Fibroblast of pulmonary artery (primary cell): ENCODE data around the gene ANKRD40CL.

ENCODE experiments used
- DNase-seq: peaks from one replicate; pipeline ENCODE4 v3.0.0-alpha.2; 2010; ENCODE audit warnings: low read depth
- H3K4me3 ChIP-seq: replicated peaks from 2 replicates; pipeline ENCODE4 v1.5.1; 2011; ENCODE audit warnings: low read depth, mild to moderate bottlenecking, control low read depth, low read length, moderate library complexity
- TF ChIP-seq, protein P1 (sequence below): IDR thresholded peaks from 2 replicates; pipeline ENCODE4 v1.5.1; 2011; ENCODE audit warnings: mild to moderate bottlenecking, control low read depth, low read length, inconsistent platforms; ENCODE audit errors: missing control alignments

ANKRD40CL gene, protein sequence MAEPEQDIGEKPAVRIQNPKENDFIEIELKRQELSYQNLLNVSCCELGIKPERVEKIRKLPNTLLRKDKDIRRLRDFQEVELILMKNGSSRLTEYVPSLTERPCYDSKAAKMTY

DNA sequence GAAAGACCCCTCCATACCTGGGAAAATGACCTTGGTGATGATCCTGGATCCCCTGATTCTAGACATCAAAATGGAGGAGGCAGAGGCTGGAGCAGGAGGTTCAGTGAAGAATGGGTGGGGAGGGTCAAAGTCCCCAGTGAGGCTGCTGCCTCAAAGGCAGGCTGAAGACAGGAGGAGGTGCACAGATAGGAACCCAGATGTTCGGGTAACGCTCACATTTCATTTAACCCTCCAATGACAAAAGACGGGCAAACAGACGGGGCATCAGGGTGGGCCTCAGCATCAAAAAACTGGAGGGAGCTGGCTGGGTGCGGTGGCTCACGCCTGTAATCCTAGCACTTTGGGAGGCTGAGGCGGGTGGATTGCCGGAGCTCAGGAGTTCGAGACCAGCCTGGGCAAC is at the start of gene ANKRD40CL:
Gene ANKRD40CL, minus strand, starts transcription at position 73 of the 400 bp plus-strand sequence. CDS start 605 bp downstream, outside the sequence.
- no peak for DNase-seq

DNA sequence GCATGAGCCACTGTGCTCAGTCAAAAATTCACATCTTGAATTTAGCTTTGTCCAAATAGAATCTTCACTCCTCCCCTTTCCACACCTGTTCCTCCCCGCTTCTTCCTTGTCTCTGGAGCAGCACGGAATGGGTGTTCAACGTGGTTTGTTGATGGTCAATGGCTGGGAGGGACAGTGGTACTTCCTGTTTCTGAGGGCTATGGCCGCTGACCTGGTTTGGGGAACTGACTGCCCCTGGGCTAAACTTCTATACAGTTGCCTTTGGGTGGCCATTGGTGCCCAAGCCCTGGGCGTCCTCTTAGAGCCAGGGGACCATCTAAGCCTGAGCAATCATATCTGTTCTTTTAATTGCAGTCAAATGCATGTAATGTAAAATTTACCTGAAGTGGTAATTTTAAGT is 49.0 kb upstream of the ANKRD40CL start:
- H3K4me3 ChIP-seq: no peak overlapping the region
- DNase-seq: no peak
- TF ChIP-seq, protein P1, sequence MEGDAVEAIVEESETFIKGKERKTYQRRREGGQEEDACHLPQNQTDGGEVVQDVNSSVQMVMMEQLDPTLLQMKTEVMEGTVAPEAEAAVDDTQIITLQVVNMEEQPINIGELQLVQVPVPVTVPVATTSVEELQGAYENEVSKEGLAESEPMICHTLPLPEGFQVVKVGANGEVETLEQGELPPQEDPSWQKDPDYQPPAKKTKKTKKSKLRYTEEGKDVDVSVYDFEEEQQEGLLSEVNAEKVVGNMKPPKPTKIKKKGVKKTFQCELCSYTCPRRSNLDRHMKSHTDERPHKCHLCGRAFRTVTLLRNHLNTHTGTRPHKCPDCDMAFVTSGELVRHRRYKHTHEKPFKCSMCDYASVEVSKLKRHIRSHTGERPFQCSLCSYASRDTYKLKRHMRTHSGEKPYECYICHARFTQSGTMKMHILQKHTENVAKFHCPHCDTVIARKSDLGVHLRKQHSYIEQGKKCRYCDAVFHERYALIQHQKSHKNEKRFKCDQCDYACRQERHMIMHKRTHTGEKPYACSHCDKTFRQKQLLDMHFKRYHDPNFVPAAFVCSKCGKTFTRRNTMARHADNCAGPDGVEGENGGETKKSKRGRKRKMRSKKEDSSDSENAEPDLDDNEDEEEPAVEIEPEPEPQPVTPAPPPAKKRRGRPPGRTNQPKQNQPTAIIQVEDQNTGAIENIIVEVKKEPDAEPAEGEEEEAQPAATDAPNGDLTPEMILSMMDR: no peak

More for the DNA sequence above, at the start of gene ANKRD40CL:
- H3K4me3 ChIP-seq: no peak within 1 kb of the TSS
- TF ChIP-seq, protein P1: no peak

DNA sequence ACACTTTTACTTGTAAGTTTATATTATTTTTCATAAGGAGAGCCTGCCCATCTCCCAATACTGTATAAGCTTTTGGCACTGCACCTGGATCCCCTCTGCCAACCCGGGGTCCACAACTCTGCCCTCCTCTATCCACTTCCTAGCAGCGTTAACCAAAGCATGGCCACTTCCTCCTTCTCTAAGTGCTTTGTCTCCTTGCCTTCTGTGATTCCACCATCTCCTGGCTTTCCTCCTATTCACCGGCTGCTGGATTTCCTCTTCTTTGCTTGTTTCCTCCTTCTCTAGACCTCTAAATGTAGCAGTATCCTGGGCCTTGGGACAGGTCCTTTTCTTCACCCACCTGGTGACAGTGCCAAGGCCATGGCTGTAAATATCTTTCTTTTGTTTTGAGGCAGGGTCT is 48.1 kb upstream of the ANKRD40CL start:
- H3K4me3 ChIP-seq: no peak overlapping the region
- TF ChIP-seq, protein P1: no peak
- no peak for DNase-seq

DNA sequence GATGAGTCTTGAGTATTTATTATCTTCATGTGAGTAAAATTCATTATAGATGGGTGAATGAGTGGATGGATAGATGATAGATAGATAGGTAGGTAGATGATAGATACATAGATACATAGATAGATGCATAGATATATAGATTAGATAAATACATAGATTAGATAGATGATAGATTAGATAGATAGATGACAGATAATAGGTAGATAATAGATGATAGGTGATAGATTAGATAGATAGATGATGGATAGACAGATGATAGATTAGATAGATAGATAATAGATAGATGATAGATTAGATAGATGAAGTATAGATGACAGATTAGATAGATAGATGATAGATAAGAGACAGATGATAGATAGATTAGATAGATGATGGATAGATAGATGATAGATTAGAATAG is 46.3 kb upstream of the ANKRD40CL start:
- TF ChIP-seq, protein P1: no peak
- H3K4me3 ChIP-seq: no peak overlapping the region
- DNase-seq: no peak

DNA sequence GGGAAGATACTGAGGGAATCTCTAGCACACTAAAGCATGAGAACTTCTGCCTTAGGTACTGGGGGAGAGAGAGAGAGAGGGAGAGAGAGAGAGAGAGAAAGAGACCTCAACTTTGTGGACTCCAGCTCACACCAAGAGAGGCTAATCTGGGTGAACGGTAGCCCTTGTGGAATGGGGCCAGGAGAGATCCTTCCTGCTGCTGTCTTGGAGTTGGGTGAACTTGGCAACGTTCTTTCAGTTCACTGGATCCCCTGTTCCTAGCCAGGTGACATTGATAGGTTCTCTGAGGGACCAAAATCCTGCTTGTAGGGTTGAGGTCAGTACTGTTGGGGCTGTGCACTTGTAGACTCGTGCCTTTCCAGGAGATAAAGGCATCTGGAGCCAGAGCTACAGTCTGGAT is 41.6 kb upstream of the ANKRD40CL start:
- TF ChIP-seq, protein P1: no peak
- no peak overlapping the region for H3K4me3 ChIP-seq
- no peak for DNase-seq

DNA sequence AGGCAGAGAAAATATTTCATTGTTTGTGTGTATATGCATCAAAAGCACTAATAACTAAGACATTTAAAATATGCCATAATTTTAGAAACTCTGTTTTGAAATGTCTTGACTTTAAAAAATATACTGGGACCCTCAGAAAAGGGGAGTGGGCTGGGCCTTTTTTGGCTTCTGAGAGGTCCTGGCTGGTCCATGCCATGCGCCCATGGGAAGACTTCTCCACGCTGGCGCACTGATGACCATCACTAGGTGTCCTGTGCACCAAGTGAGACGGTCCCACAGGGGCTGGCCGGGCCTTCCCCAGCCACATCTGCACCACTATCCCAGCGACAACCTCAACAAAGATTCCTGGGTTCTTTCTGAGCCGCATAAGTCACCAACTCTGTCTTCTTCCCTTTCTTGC is 41.1 kb upstream of the ANKRD40CL start:
- no peak for DNase-seq
- TF ChIP-seq, protein P1: no peak

DNA sequence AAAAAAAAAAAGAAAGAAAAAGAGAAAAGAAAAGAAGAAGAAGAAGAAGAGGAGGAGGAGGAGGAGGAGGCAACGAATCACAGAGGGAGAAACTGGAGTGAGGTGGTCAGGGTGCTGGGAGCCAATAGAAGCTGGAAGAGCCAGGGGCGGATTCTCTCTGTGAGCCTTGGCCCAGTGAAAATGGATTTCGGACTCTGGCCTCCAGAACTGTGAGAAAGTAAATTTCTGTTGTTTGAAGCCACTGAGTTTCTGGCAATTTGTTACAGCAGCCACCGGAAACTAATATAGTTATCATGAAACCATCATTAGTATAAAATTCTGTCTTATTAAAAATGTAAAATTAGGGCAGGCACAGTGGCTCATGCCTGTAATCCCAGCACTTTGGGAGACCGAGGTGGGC is 40.4 kb upstream of the ANKRD40CL start:
- no peak for DNase-seq
- TF ChIP-seq, protein P1: no peak

More for the DNA sequence above, 41.1 kb upstream of the ANKRD40CL start:
- no peak overlapping the region for H3K4me3 ChIP-seq

More for the DNA sequence above, 40.4 kb upstream of the ANKRD40CL start:
- H3K4me3 ChIP-seq: no peak overlapping the region
